KG1 (cell line): Measurements from ENCODE around the gene POTEM.
"Not testable (repeated sequence)": the region's sequence is repeated elsewhere in the genome, so short reads cannot be mapped to it uniquely, and the experiment has no call there.

Source experiments
- DNase-seq: peaks from one replicate; lab custom pipeline; 2025; lab: John Stamatoyannopoulos, UW

POTEM gene

GRCh38 chr14:18967134-18967533 is at the start of gene POTEM:
Gene POTEM (plus strand): TSS chr14:18967434. CDS start chr14:18967486, 52 bp downstream.
- not testable (repeated sequence) for DNase-seq

GRCh38 chr14:18918345-18918744 is 48.9 kb upstream of the POTEM start:
- not testable (repeated sequence) for DNase-seq

DNA sequence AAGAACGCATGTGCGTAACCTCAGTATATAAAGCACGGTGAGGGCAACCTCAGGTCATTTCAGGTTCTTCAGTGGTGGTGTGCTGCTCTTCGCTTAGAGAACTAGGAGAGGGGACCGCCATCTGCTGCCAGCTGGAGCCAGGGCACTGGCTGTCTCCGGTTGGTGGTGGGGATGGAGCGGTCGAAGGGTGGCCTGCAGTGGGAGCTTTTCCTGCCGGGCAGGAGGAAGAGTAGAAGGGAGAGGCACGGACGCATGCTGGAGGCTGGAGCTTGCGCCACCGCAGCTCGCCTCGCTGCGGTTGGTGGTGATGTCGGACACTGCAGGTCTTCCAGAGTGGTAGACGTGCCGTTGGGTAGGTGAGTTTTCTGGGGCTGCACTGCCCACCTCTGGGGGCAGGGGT is 47.2 kb upstream of the POTEM start:
- not testable (repeated sequence) for DNase-seq

GRCh38 chr14:18921055-18921701 is 46.1 kb upstream of the POTEM start:
- DNase-seq, result not testable (repeated sequence)

GRCh38 chr14:18936848-18937247 is 30.4 kb upstream of the POTEM start:
- not testable (repeated sequence) for DNase-seq

- not testable (repeated sequence) for DNase-seq
These were observed 28.5 kb upstream of the POTEM start for GRCh38 chr14:18938733-18939132.

GRCh38 chr14:18949939-18950338 is 17.3 kb upstream of the POTEM start:
- not testable (repeated sequence) for DNase-seq

GRCh38 chr14:18953085-18953484 is 14.1 kb upstream of the POTEM start:
- DNase-seq, result not testable (repeated sequence)

GRCh38 chr14:18955816-18956215 is 11.4 kb upstream of the POTEM start:
- not testable (repeated sequence) for DNase-seq

DNA sequence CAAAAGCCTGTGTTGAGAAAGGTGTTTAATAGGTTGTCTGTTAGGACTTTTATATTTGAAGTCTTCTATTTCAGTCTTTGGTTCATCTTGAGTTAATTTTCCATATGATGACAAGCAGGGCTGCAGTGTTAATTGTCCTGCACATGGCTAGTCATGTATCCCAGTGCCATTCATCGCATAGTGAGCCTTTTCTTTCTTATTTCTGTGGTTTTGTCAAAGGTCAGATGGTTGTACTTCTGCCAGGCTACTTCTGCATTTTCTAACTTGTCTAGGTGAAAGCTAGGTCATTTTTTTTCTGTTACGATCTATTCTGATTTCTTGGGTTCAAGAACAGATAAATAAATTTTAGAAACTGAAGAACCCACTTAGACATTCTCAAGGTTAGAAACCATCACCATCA is 5.7 kb upstream of the POTEM start:
- not testable (repeated sequence) for DNase-seq

DNA sequence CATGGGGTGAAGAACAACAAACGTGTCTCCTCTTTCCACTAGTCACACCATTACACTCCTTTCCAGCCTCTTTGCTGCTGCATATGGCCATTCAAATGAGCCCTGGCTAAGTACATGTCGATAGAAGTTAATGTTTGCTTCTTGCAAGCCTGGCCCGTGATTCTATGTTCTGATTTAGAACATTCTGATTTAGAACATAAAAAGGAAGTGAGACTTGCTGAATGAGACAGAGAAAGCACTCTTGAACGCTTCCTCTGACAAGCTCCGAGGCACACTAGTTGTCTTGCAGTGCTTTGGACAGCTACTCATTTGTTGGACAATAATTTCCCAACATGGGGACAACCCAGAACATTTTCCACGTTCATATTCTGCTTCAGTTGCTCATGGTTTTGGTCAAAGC is 5.1 kb upstream of the POTEM start:
- DNase-seq, result not testable (repeated sequence)

- not testable (repeated sequence) for DNase-seq
These were observed 4.0 kb upstream of the POTEM start for GRCh38 chr14:18963276-18963675.

DNA sequence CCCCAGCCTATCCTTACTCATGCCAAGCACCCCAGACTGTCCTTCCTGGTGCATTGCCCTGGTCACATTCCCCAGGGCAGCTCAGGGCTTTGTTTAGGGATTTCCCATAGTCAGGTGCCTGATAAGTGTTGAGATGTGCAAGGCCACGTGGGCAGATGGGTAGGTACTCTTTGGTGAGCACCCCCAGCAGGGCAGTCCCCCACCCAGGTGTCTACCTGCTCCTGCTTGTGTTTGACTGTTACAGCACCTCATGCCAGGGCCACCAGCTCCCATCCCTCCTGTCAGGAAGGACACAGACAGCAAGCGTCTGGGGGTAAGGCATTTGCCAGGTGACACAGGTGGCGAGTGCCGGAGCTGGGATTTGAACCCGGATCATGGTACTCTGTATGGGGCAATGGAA is 2.4 kb upstream of the POTEM start:
- not testable (repeated sequence) for DNase-seq

- DNase-seq, result not testable (repeated sequence)
These were observed 35.3 kb downstream of the POTEM start for GRCh38 chr14:19002566-19002965.

GRCh38 chr14:19006490-19006889 is 39.3 kb downstream of the POTEM start:
- DNase-seq, result not testable (repeated sequence)

DNA sequence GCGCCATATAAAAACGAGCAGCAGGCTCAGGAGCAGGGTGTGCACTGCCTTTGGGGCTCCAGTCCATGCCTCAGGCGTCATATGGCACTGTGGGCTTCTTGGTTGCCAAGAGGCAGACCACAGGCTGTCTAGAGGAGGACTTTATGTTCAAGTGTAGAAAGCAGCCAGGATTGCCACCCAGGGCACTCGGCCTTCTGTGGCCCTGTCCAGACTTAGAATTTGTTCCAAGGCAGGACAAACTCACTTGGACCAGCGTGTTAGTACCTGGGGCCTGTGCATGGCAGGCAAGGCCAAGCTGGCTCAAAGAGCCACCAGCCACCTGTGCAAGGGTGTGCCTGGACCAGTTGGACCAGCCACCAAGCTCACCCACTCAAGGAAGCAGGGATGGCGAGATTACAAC is 40.4 kb downstream of the POTEM start:
- DNase-seq, result not testable (repeated sequence)

DNA sequence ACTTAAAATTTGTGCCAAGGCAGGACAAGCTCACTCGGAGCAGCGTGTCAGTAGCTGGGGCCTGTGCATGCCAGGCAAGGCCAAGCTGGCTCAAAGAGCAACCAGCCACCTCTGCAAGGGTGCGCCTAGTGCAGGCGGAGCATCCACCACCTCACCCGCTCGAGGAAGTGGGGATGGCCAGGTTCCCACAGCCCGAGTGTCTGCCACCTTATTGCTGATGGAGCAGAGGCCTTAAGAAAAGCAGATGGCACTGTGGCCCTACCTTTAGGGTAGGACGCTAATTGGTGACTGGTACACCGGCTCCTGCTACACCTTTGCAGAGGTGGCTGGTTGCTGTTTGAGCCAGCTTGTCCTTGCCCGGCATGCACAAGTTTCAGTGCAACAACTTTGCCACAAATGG is 43.8 kb downstream of the POTEM start:
- DNase-seq, result not testable (repeated sequence)

GRCh38 chr14:19011703-19012102 is 44.5 kb downstream of the POTEM start:
- DNase-seq, result not testable (repeated sequence)

GRCh38 chr14:19015185-19015584 is 48.0 kb downstream of the POTEM start:
- not testable (repeated sequence) for DNase-seq

DNA sequence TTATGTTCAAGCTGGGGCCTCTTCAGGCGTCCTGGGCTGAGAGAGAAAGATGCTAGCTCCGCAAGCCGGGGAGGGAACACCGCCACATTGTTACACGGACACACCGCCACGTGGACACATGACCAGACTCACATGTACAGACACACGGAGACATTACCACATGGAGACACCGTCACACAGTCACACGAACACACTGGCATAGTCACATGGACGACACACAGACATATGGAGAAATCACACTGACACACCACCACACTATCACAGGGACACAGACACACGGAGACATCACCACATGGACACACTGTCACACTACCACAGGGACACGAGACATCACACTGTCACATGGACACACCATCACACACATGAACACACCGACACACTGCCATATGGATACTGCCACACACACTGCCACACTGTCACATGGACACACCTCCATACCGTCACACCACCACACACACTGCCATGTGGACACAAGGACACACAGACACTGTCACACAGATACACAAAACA is 57.9 kb downstream of the POTEM start:
- DNase-seq, result not testable (repeated sequence)

DNA sequence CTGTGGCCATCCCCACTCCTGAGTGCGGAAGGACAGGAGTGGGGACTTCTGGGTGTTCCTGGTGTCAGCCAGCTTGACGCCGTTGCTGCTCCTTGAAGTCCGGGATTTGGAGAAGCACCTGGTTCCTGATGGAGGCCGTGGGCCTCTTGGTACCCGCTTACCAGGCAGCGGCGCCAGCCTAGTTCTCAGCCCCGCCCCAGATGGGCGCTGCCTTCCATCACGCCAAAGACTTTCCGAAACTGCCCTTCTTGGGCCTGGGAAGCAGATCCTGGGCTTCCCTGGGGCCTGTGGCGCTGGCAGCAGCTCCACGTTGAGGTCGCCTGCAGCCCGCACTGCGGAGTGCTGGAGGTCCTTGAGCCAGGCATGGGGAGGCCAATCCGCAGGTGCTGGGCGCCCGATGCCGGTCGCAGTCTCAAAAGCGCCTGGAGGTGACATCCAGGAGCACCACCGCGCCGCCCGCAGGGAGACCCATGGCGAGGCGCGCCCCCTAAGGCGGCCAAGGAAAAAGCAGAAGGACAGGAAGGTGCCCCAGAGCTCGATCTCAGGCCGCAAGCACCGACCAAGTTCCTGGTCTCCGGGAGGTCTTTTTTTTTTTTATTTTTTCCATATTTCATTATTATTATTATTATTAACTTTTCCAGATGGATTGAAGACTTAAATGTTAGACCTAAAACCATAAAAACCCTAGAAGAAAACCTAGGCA is 59.6 kb downstream of the POTEM start:
- DNase-seq, result not testable (repeated sequence)

- not testable (repeated sequence) for DNase-seq
These were observed 60.7 kb downstream of the POTEM start for GRCh38 chr14:19027895-19028294.

GRCh38 chr14:19036811-19037382 is 69.7 kb downstream of the POTEM start:
- DNase-seq, result not testable (repeated sequence)
